Measurements from ENCODE around the gene C18orf54.

The C18orf54 gene

GRCh38 chr18:54330768-54331548 is 26.7 kb upstream of the C18orf54 start:
- no peak for DNase-seq (ENCODE audit: extremely low read depth, low read depth)
- no peak for TF ChIP-seq CTCF (IDR thresholded peaks at IDR 0.05; ENCODE audit: low read depth, low read length, missing control alignments)
- H3K4me3 ChIP-seq (replicated peaks; ENCODE audit: low read depth, low read length) = no peak overlapping the region

GRCh38 chr18:54335638-54336173 is 22.0 kb upstream of the C18orf54 start:
- TF ChIP-seq CTCF (IDR thresholded peaks at IDR 0.05; ENCODE audit: low read depth, low read length, missing control alignments) = no peak
- no peak for DNase-seq (ENCODE audit: extremely low read depth, low read depth)
- no peak overlapping the region for H3K4me3 ChIP-seq (replicated peaks; ENCODE audit: low read depth, low read length)

GRCh38 chr18:54338230-54338629 is 19.5 kb upstream of the C18orf54 start:
- no peak for DNase-seq (ENCODE audit: extremely low read depth, low read depth)
- TF ChIP-seq CTCF (IDR thresholded peaks at IDR 0.05; ENCODE audit: low read depth, low read length, missing control alignments) = no peak
- H3K4me3 ChIP-seq (replicated peaks; ENCODE audit: low read depth, low read length) = no peak overlapping the region

- no peak for DNase-seq (ENCODE audit: extremely low read depth, low read depth)
- no peak for TF ChIP-seq CTCF (IDR thresholded peaks at IDR 0.05; ENCODE audit: low read depth, low read length, missing control alignments)
- H3K4me3 ChIP-seq (replicated peaks; ENCODE audit: low read depth, low read length) = no peak overlapping the region
Observed at GRCh38 chr18:54351186-54351585, 6.5 kb upstream of the C18orf54 start.

GRCh38 chr18:54357082-54357659 is 535 bp upstream of the C18orf54 start:
- TF ChIP-seq CTCF (IDR thresholded peaks at IDR 0.05; ENCODE audit: low read depth, low read length, missing control alignments) = no peak
- peak overlapping the region; percentile 75 for H3K4me3 ChIP-seq (replicated peaks; ENCODE audit: low read depth, low read length)
- DNase-seq (ENCODE audit: extremely low read depth, low read depth) = peak; percentile 2

GRCh38 chr18:54358495-54359040 is 862 bp downstream of the C18orf54 start:
- peak; percentile 3 for DNase-seq (ENCODE audit: extremely low read depth, low read depth)
- peak overlapping the region; percentile 75 for H3K4me3 ChIP-seq (replicated peaks; ENCODE audit: low read depth, low read length)
- TF ChIP-seq CTCF (IDR thresholded peaks at IDR 0.05; ENCODE audit: low read depth, low read length, missing control alignments) = no peak

All from HFF-Myc (cell line).